GM12892 (cell line): ENCODE measurements around the gene FOXQ1.

Source experiments
- POLR2A ChIP-seq: IDR thresholded peaks from 2 replicates; pipeline ENCODE4 v1.6.1; 2011; ENCODE audit warnings: low read depth, low read length, control low read depth
- POLR2AphosphoS5 ChIP-seq: IDR thresholded peaks from 2 replicates; pipeline ENCODE4 v1.6.1; 2011; ENCODE audit warnings: low read depth, low read length, control low read depth
- TAF1 ChIP-seq: IDR thresholded peaks from 2 replicates; pipeline ENCODE4 v1.6.1; 2011; ENCODE audit warnings: low read depth, mild to moderate bottlenecking, control low read depth, low read length, borderline replicate concordance

GRCh38 chr6:1324936-1325335, 13.0 kb downstream of the FOXQ1 start:
- TF ChIP-seq POLR2AphosphoS5: no peak
- TF ChIP-seq POLR2A: no peak
- no peak for TF ChIP-seq TAF1
